T-helper 22 cell (primary cell): ENCODE data around the gene AATF.

Experiments used
- DNase-seq: peaks from one replicate; pipeline ENCODE4 v3.0.0-alpha.2; 2020; ENCODE audit warnings: low read depth

AATF gene

DNA sequence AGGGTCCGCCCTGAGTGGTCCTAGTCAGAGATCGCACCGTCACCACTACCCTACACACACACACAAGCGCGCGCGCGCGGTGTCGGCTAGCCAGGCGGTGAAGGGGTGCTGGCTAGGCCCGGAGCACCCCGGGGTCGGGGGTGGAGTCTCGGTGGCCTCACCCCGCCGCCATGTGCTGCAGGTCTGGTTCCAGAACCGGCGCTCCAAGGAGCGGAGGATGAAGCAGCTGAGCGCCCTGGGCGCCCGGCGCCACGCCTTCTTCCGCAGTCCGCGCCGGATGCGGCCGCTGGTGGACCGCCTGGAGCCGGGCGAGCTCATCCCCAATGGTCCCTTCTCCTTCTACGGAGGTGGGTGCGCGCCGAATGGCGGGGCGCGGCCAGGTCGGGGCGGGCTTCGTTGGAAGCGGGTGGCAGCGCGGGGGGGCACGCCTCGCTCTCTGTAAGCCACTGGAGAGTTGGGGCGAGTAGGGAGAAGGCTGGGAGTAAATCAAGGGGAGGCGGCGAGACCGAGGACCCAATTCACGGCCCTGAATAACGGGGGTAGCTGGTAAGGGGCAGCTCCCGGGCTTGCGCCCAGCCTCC is 6.6 kb upstream of the AATF start:
- no peak for DNase-seq

DNA sequence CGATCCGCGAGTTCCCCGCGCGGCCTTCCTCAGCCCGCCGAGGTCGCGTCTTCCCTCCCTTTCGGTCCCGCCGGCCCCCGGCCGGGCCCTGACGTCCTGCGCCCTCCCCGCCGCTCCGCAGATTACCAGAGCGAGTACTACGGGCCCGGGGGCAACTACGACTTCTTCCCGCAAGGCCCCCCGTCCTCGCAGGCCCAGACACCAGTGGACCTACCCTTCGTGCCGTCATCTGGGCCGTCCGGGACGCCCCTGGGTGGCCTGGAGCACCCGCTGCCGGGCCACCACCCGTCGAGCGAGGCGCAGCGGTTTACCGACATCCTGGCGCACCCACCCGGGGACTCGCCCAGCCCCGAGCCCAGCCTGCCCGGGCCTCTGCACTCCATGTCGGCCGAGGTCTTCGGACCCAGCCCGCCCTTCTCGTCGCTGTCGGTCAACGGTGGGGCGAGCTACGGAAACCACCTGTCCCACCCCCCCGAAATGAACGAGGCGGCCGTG is 6.1 kb upstream of the AATF start:
- no peak for DNase-seq

DNA sequence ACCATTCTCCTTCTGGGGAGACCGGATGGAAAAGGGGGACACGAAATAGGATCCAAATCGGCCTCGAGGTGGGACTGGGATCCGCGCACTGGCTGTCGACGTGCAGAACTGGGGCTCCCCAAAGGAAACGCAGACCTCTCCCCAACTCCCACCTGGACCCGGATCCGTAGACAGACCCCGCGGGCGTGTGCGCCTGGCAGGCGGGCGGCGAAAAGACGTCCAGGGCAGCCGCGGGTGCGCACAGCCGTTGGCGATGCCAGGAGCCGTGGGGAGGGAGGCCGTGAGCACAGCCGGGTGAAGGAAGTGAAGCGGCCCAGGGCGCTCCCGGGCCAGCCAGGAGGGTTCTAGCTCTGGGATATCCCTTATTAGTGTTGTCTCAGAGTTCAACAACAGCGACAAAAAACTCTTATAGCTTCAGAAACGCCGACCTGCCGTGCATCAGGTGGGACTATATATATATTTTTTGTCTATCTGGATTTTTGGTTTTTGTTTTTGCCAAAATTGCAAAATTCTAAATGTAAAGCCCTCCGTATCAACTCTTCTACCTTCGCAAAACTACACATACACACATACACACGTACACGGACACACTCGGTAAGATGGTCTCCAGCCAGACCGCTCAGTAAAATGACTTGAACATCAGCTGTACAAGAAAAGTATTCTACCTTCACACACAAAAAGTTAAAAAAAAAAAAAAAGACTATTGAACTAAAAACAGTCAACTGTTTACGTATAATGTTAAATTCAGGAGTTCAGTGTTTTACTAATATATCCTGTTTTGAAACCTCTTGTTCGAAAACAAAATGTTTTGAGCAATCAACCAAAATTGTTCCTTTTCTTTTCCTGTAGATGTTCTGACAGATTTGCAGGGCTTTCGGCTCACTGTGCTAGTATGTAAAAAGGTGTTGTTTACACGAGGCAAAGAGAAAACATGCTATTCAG is 5.2 kb upstream of the AATF start:
- DNase-seq, result no peak

DNA sequence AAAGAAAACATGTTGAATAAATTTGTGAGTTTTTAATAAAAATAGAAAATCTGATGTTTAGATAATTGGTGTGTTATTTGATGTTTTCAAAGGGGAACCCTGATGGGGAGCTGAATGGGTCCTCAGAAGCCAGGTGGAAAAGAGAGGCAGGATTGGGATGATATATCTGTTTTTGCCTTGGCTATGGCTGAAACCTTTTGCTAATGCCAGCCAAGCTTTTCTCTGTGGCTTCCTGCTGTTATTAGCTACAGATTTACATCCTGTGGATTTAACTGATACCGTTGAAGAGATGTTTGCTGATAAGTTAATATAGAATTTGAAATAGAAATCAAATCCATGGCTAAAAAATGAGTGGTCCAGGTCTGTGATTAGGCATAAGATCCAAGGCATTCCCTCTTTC is 4.2 kb upstream of the AATF start:
- DNase-seq, result no peak

DNA sequence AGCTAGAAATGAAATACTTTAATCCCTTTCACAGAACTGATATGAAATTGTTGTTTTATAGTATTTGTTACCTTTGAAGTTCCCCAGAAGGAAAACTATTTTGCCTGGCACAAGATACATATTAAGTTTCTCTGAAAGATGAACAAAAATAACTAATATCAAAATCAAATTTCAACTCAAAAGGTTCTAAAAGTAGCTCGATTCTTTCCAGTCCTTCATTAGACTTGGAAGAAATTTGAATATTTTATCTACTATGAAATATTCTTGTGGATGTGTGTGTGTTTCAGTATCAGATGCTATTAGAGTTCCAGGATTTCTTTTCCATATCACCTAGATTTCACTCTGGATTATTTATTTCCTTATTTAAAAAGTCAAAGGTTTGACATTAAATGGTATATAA is 3.6 kb upstream of the AATF start:
- DNase-seq, result no peak

DNA sequence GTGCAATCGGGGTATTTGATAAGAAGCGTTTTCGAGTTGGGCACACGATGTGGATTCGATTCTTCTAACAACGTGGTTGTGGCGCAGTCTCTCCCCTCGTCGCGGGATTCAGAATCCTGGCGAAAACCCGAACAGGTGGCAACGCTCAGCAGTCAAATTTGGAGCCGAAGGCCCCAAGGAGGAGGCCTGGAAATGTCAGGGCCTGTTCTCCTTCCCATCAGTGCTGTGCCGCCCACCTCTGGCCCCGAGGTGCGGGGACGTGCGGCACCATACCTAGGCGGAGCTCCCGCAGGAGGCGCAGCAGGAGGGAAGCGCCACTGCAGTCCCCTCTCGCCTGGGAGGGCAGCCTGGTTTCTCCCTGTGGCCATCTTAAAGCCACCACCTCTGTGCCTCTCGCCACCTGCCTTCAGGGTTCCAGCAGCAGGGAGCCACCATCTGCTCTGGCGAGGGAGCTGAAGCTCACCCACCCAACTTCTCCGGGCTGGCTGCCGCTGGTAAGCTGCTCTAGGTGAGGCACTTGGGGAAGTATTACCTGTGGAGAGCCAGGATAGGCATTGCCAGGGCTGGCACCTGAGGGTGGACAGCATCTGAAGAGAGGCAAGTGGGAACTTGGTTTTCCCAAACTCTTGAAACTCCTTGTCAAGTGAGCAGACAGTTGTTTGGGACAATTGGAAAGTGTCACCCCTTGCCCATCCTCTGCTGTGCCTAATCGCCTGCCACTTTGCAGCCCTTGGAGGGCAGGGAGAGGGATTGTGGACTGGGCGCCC is 2.6 kb upstream of the AATF start:
- no peak for DNase-seq

DNA sequence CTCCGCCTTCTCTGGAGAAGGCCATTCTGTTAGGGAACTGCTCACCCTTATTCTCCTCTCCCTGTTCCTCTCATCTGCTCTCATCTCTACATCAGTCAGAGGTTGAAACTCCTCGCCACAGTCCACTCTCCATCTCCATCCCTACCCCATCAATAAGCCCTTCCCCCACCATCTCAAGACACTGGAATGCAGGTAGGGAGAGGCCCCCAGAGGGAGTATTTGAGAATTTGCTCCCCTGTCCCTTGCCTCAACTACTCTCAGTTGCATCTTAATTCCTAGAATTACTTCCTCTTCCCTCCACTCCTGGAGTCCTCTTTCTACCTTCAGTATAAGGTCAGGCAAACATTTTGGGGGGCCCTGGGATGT is 2.0 kb upstream of the AATF start:
- no peak for DNase-seq

DNA sequence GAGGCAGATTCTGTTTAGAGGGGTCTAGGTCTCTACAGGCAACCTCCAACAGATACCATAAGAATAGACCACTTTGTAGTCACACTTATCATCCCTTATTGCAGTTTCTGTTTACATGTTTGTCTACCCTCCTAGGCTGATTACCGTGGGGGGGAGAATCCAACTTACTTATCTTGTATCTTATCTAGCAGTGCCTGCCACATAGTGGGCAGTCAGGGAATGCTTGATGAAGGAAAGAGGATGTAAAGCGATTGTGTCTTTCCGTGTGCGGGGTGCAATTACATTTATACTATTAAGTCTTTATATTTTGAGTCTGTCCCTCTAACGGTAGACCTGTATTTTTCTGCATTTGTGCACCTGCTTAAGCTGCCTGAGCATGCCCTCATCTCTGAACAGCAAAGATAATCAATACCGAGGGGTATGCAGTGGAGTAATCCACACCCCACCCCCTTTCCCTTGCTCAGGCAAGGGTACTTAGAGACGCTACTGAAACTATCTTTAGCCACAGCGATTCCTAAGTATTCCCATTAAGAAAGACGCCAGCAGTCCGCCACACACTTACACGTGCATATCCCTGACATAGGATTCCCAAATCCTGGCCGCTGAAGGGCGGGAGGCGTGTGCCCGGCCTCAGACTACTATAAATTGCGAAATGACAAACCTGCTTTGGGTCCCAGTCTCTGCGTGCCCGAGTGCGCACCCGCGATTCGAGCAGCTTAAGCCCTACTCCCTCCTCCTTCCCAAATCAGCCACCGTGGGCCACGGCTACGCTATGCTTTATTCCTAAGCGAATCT is 635 bp upstream of the AATF start:
- DNase-seq, result no peak

DNA sequence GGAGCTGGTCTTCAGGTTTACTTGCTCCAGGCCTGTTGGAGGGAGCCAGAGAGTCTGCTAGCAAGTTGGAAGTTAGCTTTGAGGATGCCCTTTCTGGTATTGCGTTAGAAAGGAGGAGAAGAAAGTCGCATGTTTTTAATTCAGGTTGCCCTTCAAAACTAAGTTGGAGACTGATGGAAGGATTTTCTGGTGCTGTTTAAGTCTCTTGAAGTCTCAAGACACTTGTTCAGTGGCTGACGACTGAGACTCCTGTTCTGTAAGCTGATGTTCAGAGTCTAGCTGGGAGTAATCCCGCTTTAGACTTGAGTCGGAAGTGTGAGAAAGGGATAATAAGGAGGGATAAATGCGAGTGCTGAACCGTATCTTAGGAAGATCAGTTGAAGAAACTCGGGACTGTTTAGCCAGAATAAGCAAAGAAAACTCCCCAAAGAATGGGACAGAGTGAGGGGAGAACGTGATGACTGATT is 740 bp downstream of the AATF start:
- no peak for DNase-seq

DNA sequence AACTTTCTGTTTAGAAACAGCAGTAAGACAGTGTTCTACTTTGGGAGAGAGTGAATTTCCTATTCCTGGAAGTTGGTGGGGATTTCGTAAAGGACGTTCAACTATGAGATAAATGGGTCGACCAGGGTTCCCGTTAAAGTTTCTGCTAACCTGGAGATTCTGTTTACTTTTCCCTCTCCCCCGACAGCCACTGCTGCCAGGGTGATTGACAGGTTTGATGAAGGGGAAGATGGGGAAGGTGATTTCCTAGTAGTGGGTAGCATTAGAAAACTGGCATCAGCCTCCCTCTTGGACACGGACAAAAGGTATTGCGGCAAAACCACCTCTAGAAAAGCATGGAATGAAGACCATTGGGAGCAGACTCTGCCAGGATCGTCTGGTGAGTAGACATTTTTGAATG is 1.3 kb downstream of the AATF start:
- no peak for DNase-seq

DNA sequence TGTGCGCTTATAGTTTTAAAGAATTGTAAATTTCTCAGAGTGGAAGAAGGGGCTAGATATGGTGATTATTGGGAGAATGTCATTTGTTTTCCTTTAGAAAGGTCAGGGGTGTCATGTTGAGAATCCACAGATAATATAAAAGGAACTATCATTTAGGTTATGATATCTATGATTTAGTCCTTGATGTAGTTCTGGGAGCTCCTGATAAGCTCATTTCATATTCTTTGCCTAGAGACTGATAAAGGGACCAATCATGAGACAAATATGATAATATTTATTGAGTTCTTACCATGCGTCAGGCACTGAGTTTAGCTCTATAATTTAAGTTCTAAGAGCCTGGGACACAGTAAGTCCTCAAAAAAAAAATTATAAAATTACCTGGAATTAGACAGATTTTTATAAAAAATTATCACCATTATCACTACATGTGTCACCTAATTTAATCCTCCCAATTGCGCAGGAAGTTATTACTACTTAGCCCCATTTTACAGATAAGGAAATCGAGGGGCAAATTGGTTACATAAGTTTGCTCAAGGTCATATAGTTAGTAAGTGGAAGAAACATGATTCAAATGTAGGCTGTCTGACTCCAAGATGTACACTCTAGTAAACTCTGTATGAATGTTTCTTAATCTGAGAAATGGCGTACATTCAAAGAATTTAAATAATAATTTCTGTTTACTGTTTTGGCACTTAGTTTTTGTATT is 2.5 kb downstream of the AATF start:
- no peak for DNase-seq

DNA sequence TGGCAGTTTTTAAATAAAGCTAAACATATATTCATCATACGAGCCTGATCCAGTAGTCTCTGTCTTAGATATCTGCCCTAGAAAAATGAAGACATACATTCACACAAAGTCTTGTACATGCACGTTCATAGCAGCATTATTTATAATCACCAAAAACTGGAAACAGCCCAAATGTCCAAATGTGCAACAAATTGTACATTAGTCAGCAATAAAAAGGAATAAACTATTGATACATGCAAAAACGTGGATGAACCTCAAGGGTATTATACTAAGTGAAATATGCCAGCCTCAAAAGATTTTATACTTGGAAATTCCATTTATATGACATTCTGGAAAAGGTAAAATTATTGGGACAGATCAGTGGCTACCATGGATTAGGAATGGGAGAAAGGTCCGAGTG is 22.8 kb downstream of the AATF start:
- no peak for DNase-seq

DNA sequence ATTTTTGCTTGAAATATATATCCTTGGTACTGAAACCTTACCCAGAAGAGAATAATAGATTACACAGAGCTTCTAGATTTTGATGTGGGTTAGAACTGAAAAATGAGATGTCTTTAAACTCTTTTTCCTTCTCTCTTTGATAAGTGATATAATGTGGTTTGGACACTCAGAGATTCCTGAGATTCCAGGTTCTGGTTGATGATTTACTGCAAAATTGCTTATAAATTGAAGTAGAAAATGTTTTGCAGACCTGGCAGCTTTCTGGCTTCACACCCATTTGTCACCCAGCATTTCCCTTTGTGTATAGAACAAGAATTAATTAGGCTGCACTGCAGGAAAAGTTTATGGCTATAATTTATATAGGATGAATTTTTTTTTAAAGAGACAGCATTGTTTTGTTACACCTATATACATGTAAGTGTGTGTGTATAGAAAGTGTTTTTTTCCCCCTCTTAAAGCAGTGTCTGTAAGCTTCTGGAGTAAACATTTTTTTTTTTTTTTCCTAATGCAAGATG is 23.5 kb downstream of the AATF start:
- no peak for DNase-seq

DNA sequence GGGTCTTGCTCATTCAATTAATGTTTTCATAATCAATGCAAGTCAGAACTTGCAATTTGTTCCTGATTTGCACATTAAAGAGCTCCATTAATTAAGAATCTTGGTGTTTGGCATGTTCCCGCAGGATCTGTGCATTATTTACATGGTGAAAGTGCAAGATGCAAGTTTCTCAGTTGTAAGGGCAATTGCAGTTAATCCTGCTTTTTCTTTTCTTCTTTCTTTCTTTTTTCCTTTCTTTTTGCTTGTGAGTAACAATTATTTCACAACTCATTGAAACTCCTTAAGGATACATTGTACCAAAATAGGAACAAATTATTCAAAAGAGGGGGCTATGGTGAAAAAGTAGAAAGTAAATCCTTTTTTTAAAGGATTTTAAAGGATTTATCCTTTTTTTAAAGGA is 24.2 kb downstream of the AATF start:
- DNase-seq, result no peak

DNA sequence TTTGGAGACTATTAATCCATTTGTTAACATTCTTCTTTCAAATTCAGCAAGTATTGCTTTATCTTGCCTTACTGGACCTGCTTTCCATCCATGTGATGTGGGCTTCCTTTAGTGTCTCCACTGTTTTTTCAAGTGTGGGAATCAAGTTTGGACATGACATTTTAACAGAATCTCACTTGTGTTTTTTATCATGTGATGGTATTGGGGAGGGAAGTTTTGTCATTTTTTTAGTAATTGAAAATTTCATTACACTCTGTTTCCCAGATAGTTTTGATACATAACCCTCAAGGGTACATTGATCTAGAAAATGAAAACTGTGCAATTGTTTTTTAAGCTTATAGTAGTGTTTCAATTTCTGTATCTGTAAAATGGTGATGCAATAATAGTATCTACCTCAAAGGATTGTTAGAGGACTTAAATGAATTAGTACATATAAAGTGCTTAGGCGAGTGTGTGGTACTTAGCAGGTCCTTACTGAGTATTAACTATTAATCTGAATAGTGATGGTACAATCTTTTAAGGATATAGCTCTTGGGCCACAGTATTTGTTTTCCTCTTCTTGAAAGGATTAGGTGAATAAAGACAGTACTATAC is 27.3 kb downstream of the AATF start:
- no peak for DNase-seq

DNA sequence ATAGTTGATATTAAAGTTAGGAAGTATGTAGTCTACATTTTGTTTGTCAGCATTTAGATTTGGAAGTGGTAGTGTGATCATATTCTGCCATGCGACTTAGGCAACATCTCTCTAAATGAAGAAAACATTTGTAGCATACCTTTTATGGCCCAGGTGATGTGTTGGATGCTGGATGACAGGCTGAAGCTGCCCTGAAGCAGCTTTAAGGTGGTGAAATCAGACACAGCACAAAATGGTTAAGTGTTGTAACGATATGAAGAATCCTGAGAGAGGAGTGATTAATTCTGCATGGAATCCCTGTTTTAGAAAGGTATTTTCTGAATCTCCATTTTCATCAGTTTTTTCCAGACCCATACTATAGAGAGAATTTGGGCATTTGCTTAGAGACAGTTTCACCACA is 28.3 kb downstream of the AATF start:
- DNase-seq, result no peak

DNA sequence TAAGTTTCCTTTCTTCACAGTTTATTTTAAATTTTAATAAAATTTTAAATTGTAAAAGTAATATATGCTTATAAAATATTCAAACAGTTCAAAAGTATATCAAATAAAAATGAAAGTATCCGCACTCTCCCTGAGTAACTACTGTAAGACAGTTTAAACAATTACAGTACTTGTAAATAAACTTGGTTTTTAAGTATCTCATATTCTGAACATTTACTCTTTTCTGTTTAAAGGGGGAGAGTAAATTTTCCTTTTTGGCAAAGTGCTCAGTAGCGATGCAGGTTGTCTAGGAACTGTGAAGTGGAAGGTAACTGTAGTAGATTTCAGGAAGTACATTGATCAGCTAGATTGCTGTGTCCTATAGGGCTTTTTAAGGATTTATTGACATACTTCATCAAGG is 28.8 kb downstream of the AATF start:
- no peak for DNase-seq

DNA sequence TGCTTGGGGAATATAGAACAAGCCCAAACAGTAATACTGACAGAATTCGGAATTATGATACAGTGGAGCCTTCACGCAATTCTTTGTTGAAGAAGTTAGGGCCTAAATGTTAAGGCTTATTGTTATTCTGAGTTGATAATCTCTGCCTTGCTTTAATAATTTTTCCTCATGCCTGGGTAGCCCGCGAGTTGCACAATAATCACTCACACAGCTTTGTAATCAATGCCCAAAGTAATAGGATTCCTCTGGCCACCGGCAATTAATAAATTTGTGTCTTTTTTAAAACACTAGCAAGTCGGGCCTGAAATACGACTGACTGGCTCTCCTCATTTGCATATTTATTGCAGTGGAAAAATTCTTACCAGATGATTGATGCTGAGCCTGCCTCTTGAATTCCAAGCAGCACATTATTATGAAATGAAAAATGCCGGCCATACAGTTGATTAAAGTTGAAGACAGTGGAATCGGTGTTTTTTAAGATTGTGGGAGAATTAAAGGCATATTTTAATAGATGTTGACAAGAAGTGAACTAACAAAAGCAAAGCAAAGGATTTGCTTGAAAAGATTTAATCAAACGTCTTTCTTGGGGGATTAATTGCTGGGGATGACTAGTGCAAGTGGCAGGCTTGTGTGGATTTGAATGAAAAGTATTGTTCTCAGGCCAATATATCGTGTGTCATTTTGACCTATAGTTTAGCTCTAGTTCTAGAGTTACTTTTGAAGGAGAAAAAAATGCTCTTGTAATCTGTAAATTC is 30.2 kb downstream of the AATF start:
- no peak for DNase-seq

DNA sequence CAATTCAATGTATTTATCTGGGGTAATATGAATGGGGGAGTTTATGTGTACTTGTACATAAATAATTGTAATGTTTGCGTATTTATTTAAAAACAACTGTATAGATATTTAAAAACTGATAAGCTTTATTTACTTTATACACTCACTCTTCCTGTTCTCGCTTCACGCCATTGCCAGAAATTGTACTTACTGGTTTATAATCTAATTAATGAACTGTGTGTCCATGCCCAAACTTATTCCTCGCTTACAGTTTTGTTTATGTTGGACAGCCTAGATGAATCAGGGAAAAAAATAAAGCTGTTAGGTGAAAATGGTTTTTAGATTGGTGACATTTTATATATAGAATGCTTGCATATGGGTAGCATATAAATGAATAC is 30.8 kb downstream of the AATF start:
- no peak for DNase-seq

DNA sequence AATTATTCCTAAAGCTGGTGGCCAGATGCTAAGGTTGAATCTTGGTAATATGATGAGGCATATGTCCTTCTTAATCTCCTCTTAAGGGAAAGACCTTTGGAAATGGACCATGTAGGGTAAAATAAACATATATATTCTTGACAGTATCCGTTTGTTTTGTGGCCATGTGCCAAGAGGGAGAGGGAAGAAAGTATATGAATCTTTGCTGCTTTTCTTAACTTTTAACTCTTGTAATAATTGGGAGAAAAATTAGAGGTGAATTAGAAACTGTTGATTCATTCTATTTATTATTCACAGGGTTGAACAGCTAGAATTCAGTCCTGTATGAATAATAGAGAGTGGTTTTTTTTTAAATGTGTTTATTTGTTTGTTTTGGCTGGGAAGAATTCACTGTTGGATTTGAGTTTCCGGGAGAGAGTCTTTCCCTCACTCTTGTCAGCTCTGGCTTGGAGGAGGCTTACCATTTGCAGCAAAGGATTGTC is 31.6 kb downstream of the AATF start:
- no peak for DNase-seq
